Suprapubic skin (tissue), 4 donors: ENCODE measurements around the gene SREBF1. TPM values are rescaled to one million over a fixed set of nuclear protein-coding genes. Genes with fewer than 3 reads are reported as not detected.
"Not testable (repeated sequence)": the region's sequence is repeated elsewhere in the genome, so short reads cannot be mapped to it uniquely, and the experiment has no call there.

Experiments used
- DNase-seq, 2 donors: peaks; one replicate each; pipeline ENCODE4 v3.0.0-alpha.2; 2019; ENCODE audit warnings: low spot score in 2 of 2
- H3K27ac ChIP-seq: fragments of 200-600 bp; sonication (generic); one replicate; pipeline ENCODE4 v1.5.1; 2019
- H3K27me3 ChIP-seq: fragments of 200-600 bp; sonication (generic); one replicate; pipeline ENCODE4 v1.5.1; 2019
- H3K36me3 ChIP-seq: fragments of 200-600 bp; sonication (generic); one replicate; pipeline ENCODE4 v1.5.1; 2019
- H3K4me1 ChIP-seq: fragments of 200-600 bp; sonication (generic); one replicate; pipeline ENCODE4 v1.5.1; 2019
- H3K4me3 ChIP-seq: fragments of 200-600 bp; sonication (generic); one replicate; pipeline ENCODE4 v1.5.1; 2019; ENCODE audit warnings: mild to moderate bottlenecking
- H3K9me3 ChIP-seq: fragments of 200-600 bp; sonication (generic); one replicate; pipeline ENCODE4 v1.5.1; 2019
- CTCF ChIP-seq, 2 donors: fragments of 200-600 bp in 1 of 2; fragments of 450-650 bp in 1 of 2; sonication (generic) in 1 of 2; IDR thresholded peaks; one replicate each; pipeline ENCODE4 v1.5.1; 2016 to 2019; ENCODE audit warnings: antibody characterized with exemption in 2 of 2, mild to moderate bottlenecking in 1 of 2, moderate library complexity in 1 of 2
- EP300 ChIP-seq: sonication (generic); formaldehyde crosslinking; IDR thresholded peaks from one replicate; pipeline ENCODE4 v1.6.1; 2017; ENCODE audit warnings: antibody characterized with exemption
- POLR2A ChIP-seq, 2 donors: fragments of 450-650 bp; IDR thresholded peaks; one replicate each; pipeline ENCODE4 v1.6.1; 2017; ENCODE audit warnings: antibody characterized with exemption in 2 of 2, mild to moderate bottlenecking in 2 of 2, moderate library complexity in 2 of 2
- POLR2AphosphoS5 ChIP-seq, 3 donors: sonication (generic); formaldehyde crosslinking; IDR thresholded peaks; one replicate each; pipeline ENCODE4 v1.6.1; 2017; ENCODE audit warnings: antibody characterized with exemption in 3 of 3
- WGBS: methylation state at CpG from one replicate; pipeline ENCODE4 v1.1.5; 2018; 5-methylcytosine and 5-hydroxymethylcytosine counted together
- total RNA-seq, 4 donors: library from RNA; depleted of rRNA; stranded (reverse); fragments of >200 nt; gene quantifications; one replicate each; pipeline ENCODE4 v1.1.0, GENCODE V29; 2016

SREBF1 gene
- total RNA-seq, 4 donors from 2014 or later = 78.1 to 124 (median 91.7) TPM

GRCh38 chr17:17811381-17812210 lies 25.2 kb downstream of the SREBF1 start:
- WGBS = 43% methylated on average over 15 of the region's 15 CpGs
- TF ChIP-seq POLR2A (IDR thresholded peaks at IDR 0.05) (no peak), CTCF (IDR thresholded peaks at IDR 0.05) (no peak), POLR2AphosphoS5 (IDR thresholded peaks at IDR 0.05) (no peak), EP300 (no peak)
- no peaks in the 10 kb centered on the region for H3K9me3 ChIP-seq
- H3K27me3 ChIP-seq = no peaks in the 10 kb centered on the region
- H3K27ac ChIP-seq = peak overlapping the region; percentile 43
- peaks cover 72% of the 10 kb centered on the region for H3K4me1 ChIP-seq
- DNase-seq = no peak
- H3K4me3 ChIP-seq = no peak overlapping the region
- peaks cover 22% of the 10 kb centered on the region for H3K36me3 ChIP-seq

GRCh38 chr17:17810895-17811248 lies 25.9 kb downstream of the SREBF1 start:
- H3K36me3 ChIP-seq = peaks cover 17% of the 10 kb centered on the region
- DNase-seq = no peak
- 84% methylated on average over 27 of the region's 27 CpGs for WGBS

DNA sequence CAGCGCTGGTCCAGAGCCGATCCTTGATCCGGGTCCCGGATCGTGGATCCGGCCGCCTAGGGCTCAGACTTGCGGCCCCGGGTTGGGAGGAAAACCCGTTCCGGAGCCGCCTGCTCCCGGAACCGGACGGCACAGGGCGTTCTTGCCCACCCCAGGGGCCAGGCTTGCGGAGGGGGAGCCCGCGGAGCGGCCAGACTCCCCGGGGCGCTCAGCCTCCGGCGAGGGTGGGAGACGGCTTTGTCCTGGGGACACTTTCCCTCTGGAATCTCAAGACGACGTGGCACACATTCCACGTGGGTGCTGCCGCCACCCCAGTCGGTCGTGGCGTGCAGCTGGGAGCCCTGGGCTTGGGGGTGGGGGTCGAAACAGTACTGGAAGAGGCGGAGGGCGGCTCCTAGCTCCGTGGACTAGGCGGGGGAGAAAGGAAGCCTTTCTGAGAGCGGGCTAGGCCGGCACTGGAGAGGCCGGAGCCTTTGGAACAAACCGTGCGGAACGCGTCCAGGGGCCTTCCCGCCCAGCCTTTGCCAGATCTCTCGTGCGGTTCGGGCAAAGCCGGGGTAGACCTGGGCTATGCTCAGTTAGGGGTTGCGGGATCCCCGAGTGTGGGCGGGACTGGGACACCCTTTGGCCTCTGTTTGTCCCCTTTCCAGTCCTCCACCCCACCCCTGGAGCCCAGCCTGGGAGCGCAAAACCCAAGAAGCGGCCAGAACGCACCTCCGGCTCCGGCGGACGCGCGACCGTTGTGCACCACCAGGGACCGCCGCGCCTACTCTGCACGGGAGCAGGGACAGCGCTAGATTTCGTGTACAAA lies 26.5 kb downstream of the SREBF1 start:
- DNase-seq = no peak

More at GRCh38 chr17:17810895-17811248, 25.9 kb downstream of the SREBF1 start:
- Histone ChIP-seq H3K4me3 (peak overlapping the region; percentile 41), H3K9me3 (no peaks in the 10 kb centered on the region), H3K4me1 (peaks cover 68% of the 10 kb centered on the region), H3K27ac (peak overlapping the region; percentile 55), H3K27me3 (no peaks in the 10 kb centered on the region)
- TF ChIP-seq CTCF (IDR thresholded peaks at IDR 0.05) (no peak), EP300 (no peak), POLR2A (IDR thresholded peaks at IDR 0.05) (no peak), POLR2AphosphoS5 (IDR thresholded peaks at IDR 0.05) (no peak)

GRCh38 chr17:17809531-17810083 lies 27.2 kb downstream of the SREBF1 start:
- H3K27me3 ChIP-seq = no peaks in the 10 kb centered on the region
- WGBS = 40% methylated on average over 31 of the region's 52 CpGs
- no peak for TF ChIP-seq POLR2A (IDR thresholded peaks at IDR 0.05)
- H3K4me1 ChIP-seq = peaks cover 64% of the 10 kb centered on the region
- peaks cover 15% of the 10 kb centered on the region for H3K36me3 ChIP-seq
- DNase-seq = no peak
- no peaks in the 10 kb centered on the region for H3K9me3 ChIP-seq
- peak overlapping the region; percentile 41 for H3K4me3 ChIP-seq
- peak overlapping the region; percentile 55 for H3K27ac ChIP-seq

More for the DNA sequence above, 26.5 kb downstream of the SREBF1 start:
- no peak for TF ChIP-seq POLR2AphosphoS5 (IDR thresholded peaks at IDR 0.05)
- TF ChIP-seq CTCF (IDR thresholded peaks at IDR 0.05) = no peak
- TF ChIP-seq EP300 = no peak
- no peak for TF ChIP-seq POLR2A (IDR thresholded peaks at IDR 0.05)
- Histone ChIP-seq H3K27me3 (no peaks in the 10 kb centered on the region), H3K36me3 (peaks cover 17% of the 10 kb centered on the region), H3K4me1 (peaks cover 69% of the 10 kb centered on the region), H3K9me3 (no peaks in the 10 kb centered on the region), H3K27ac (peak overlapping the region; percentile 55), H3K4me3 (peak overlapping the region; percentile 41)
- 56% methylated on average over 25 of the region's 68 CpGs for WGBS

GRCh38 chr17:17808706-17809432 lies 27.9 kb downstream of the SREBF1 start:
- H3K27ac ChIP-seq = peak overlapping the region; percentile 55
- no peaks in the 10 kb centered on the region for H3K9me3 ChIP-seq
- 36% methylated on average over 13 of the region's 15 CpGs for WGBS
- H3K4me1 ChIP-seq = peaks cover 59% of the 10 kb centered on the region
- TF ChIP-seq POLR2AphosphoS5 (IDR thresholded peaks at IDR 0.05) (peak in 1 of 3 donors; percentile 51), POLR2A (IDR thresholded peaks at IDR 0.05) (no peak)
- H3K4me3 ChIP-seq = peak overlapping the region; percentile 41
- H3K27me3 ChIP-seq = no peaks in the 10 kb centered on the region
- H3K36me3 ChIP-seq = peaks cover 8% of the 10 kb centered on the region
- DNase-seq = no peak

GRCh38 chr17:17808200-17808599 lies 28.6 kb downstream of the SREBF1 start:
- 87% methylated on average over 5 of the region's 5 CpGs for WGBS
- H3K9me3 ChIP-seq, DNase-seq, H3K36me3 ChIP-seq, H3K27me3 ChIP-seq, H3K27ac ChIP-seq, H3K4me3 ChIP-seq: not testable (repeated sequence)
- peaks cover 59% of the 10 kb centered on the region for H3K4me1 ChIP-seq
